K562 (cell line): ENCODE data around the gene ZP3. TPM values are rescaled to one million over a fixed set of nuclear protein-coding genes. Genes with fewer than 3 reads are reported as not detected.

Source experiments
- ARID4B ChIP-seq: sonication (generic); formaldehyde crosslinking; IDR thresholded peaks from 2 replicates; pipeline ENCODE4 v1.8.0; 2022; ENCODE audit warnings: mild to moderate bottlenecking, missing genetic modification reagents
- E2F4 ChIP-seq: sonication (generic); formaldehyde crosslinking; IDR thresholded peaks from 2 replicates; pipeline ENCODE4 v1.8.0; 2022; ENCODE audit warnings: mild to moderate bottlenecking, low read depth, missing genetic modification reagents
- ELF1 ChIP-seq: fragments of 200-800 bp; sonication (Bioruptor generic); IDR thresholded peaks from 2 replicates; pipeline ENCODE4 v1.6.1; 2016; ENCODE audit warnings: missing genetic modification characterization, missing compliant biosample characterization
- GTF2F1 ChIP-seq: IDR thresholded peaks from 2 replicates; pipeline ENCODE4 v1.6.1; 2011; ENCODE audit warnings: low read depth, low read length, improper control_type of control experiment
- HNRNPLL ChIP-seq: fragments of 200-400 bp; formaldehyde crosslinking; IDR thresholded peaks from 2 replicates; pipeline ENCODE4 v1.6.1; 2017; ENCODE audit warnings: low read length, low read depth, mild to moderate bottlenecking; ENCODE audit not compliant: poor library complexity, severe bottlenecking
- HOMEZ ChIP-seq: fragments of 250-450 bp; sonication (Bioruptor Pico); IDR thresholded peaks from 2 replicates; pipeline ENCODE4 v1.4.0; 2020; ENCODE audit warnings: mild to moderate bottlenecking, moderate library complexity
- KAT2B ChIP-seq: IDR thresholded peaks from one replicate; pipeline ENCODE4 v1.6.1; 2012; ENCODE audit warnings: low read depth, mild to moderate bottlenecking, control low read depth, inconsistent platforms, low read length, moderate library complexity
- MCM2 ChIP-seq: fragments of 450-650 bp; IDR thresholded peaks from 2 replicates; pipeline ENCODE4 v1.6.1; 2017; ENCODE audit warnings: low read depth, mild to moderate bottlenecking
- MTF1 ChIP-seq: fragments of 250-450 bp; sonication (Bioruptor Pico); IDR thresholded peaks from 2 replicates; pipeline ENCODE4 v1.9.0; 2021; ENCODE audit warnings: moderate library complexity, mild to moderate bottlenecking, inconsistent platforms, borderline replicate concordance
- SAFB ChIP-seq: fragments of 200-400 bp; formaldehyde crosslinking; IDR thresholded peaks from 2 replicates; pipeline ENCODE4 v1.6.1; 2017; ENCODE audit warnings: low read depth, low read length, borderline replicate concordance
- XRCC3 ChIP-seq: fragments of 450-650 bp; IDR thresholded peaks from 2 replicates; pipeline ENCODE4 v1.6.1; 2017; ENCODE audit warnings: mild to moderate bottlenecking, moderate library complexity
- ZNF263 ChIP-seq: sonication (generic); formaldehyde crosslinking; IDR thresholded peaks from 2 replicates; pipeline ENCODE4 v1.8.0; 2022; ENCODE audit warnings: mild to moderate bottlenecking, missing genetic modification reagents, borderline replicate concordance
- ZNF583 ChIP-seq: fragments of 250-450 bp; sonication (Bioruptor Pico); IDR thresholded peaks from 2 replicates; pipeline ENCODE4 v1.4.0; 2020
- polyA plus RNA-seq, 8 experiments: library from polyadenylated mRNA; depleted of rRNA in 4 of 8; stranded (reverse) in 5 of 8; unstranded in 3 of 8; fragments of >200 nt; fragmentation: Nextera tagmentation in 2 of 8; fragmentation: Illumina TruSeq in 1 of 8; extraction: Ambion mirVana in 2 of 8; extraction: Trizol in 1 of 8; gene quantifications; 2 replicates each; pipeline versions ENCODE4 v1.2.1 to v1.2.3, GENCODE V29; 2011 to 2014; ENCODE audit warnings: inconsistent platforms in 1 of 8, missing spikeins in 1 of 8
- total RNA-seq, 7 experiments: library from RNA; depleted of rRNA in 6 of 7; stranded (reverse); fragments of >200 nt in 6 of 7; fragmentation: Illumina TruSeq in 2 of 7; extraction: Trizol in 2 of 7; gene quantifications; 2 replicates each; pipeline versions ENCODE4 v1.2.1 to v1.2.3, GENCODE V29; 2011 to 2021; ENCODE audit warnings: low replicate concordance in 1 of 7
- TF ChIP-seq, protein P1 (sequence below): fragments of 250-450 bp; sonication (Bioruptor Pico); IDR thresholded peaks from 2 replicates; pipeline ENCODE4 v1.8.0; 2022; ENCODE audit warnings: inconsistent platforms
- TF ChIP-seq, protein P2 (sequence below): fragments of 250-450 bp; sonication (Bioruptor Pico); IDR thresholded peaks from 2 replicates; pipeline ENCODE4 v1.6.1; 2021; ENCODE audit warnings: mild to moderate bottlenecking
- TF ChIP-seq, protein P3 (sequence below): fragments of 250-450 bp; sonication (Bioruptor Pico); IDR thresholded peaks from 2 replicates; pipeline ENCODE4 v1.5.1; 2021; ENCODE audit warnings: mild to moderate bottlenecking

ZP3 gene
- total and polyA plus RNA-seq, 9 of the 15 experiments (the other 6 are each of a cell fraction or from before 2014, with no cell fraction given) = 1.4 to 3.8 (median 2.4) TPM

DNA sequence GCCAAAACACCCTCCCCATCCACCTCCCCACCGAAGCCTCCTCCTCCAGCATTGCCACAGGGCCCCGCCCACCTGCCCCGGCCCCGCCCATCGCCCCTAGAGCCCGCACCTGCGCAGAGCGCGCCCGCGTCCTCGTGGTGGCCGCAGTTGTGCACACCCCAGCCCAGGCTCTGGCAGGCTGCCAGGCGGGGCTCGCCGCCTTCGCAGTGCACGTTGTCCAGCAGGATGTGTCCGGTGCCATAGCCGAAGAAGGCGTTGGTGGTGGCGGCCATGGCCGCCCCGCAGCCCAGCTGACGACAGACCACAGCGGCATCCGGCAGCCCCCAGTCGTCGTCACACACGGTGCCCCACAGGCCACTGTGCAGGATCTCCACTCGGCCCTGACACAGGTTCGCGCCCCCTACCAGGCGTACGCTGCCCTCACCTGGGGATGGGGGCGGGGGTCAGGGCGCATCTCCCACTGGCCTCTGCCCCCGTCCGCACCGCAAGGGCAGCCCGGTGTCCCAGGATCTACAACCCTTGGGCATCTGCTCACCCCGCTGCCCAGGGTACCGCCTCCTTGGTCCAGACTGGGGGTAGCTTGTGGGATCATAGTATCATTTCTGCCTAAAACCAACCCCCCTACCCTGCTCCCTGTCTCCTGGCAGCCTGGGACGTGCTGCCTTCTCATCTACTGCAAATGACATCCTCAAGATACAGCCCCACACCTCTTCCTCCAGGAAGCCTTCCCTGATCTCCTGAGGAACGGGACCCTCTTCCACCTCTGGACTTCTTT, 27.2 kb upstream of the ZP3 start (continued):
- TF ChIP-seq, protein P1, sequence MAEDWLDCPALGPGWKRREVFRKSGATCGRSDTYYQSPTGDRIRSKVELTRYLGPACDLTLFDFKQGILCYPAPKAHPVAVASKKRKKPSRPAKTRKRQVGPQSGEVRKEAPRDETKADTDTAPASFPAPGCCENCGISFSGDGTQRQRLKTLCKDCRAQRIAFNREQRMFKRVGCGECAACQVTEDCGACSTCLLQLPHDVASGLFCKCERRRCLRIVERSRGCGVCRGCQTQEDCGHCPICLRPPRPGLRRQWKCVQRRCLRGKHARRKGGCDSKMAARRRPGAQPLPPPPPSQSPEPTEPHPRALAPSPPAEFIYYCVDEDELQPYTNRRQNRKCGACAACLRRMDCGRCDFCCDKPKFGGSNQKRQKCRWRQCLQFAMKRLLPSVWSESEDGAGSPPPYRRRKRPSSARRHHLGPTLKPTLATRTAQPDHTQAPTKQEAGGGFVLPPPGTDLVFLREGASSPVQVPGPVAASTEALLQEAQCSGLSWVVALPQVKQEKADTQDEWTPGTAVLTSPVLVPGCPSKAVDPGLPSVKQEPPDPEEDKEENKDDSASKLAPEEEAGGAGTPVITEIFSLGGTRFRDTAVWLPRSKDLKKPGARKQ = no peak
- TF ChIP-seq MCM2 (no peak), HNRNPLL (no peak), ARID4B (CRISPR knock-in tag) (peak; percentile 96), SAFB (no peak), MTF1 (CRISPR knock-in tag) (no peak), KAT2B (no peak), HOMEZ (CRISPR knock-in tag) (no peak), XRCC3 (no peak), GTF2F1 (0 out of 2 replicates have a peak, but pooled peaks have one; percentile 48), ELF1 (tag) (no peak), ZNF263 (no peak), E2F4 (no peak; the same call in 1 of the 2 replicates), ZNF583 (peak; percentile 81)
- TF ChIP-seq, protein P2, sequence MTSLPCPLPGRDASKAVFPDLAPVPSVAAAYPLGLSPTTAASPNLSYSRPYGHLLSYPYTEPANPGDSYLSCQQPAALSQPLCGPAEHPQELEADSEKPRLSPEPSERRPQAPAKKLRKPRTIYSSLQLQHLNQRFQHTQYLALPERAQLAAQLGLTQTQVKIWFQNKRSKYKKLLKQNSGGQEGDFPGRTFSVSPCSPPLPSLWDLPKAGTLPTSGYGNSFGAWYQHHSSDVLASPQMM = no peak
- TF ChIP-seq, protein P3, sequence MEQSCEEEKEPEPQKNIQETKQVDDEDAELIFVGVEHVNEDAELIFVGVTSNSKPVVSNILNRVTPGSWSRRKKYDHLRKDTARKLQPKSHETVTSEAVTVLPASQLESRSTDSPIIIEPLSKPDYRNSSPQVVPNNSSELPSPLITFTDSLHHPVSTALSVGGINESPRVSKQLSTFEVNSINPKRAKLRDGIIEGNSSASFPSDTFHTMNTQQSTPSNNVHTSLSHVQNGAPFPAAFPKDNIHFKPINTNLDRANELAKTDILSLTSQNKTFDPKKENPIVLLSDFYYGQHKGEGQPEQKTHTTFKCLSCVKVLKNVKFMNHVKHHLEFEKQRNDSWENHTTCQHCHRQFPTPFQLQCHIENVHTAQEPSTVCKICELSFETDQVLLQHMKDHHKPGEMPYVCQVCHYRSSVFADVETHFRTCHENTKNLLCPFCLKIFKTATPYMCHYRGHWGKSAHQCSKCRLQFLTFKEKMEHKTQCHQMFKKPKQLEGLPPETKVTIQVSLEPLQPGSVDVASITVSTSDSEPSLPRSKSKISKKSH (CRISPR knock-in tag) = no peak
